GM19099 (cell line): ENCODE results near the gene RHBDL3.

Experiments
- POLR2A ChIP-seq: IDR thresholded peaks from 3 replicates; pipeline ENCODE4 v1.6.1; 2011; ENCODE audit warnings: low read depth; ENCODE audit not compliant: insufficient read length; ENCODE audit errors: extremely low read depth

RHBDL3 gene

DNA sequence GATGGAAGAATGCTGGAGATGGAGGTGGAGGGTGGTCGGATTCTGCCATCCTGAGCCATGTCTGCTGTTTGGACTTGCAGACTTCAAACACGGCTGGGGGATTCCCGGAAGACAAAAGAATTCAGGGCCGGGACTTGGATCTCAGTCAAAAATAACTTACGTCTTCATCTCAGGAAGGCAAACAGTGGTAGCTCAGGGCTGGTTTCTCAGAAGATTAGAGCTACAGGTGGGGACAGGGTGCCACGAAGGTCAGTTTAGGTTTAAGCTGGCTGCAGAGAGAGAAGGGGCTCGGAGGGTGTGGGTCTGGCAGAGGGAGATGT, 4.3 kb upstream of the RHBDL3 start:
- no peak for TF ChIP-seq POLR2A

DNA sequence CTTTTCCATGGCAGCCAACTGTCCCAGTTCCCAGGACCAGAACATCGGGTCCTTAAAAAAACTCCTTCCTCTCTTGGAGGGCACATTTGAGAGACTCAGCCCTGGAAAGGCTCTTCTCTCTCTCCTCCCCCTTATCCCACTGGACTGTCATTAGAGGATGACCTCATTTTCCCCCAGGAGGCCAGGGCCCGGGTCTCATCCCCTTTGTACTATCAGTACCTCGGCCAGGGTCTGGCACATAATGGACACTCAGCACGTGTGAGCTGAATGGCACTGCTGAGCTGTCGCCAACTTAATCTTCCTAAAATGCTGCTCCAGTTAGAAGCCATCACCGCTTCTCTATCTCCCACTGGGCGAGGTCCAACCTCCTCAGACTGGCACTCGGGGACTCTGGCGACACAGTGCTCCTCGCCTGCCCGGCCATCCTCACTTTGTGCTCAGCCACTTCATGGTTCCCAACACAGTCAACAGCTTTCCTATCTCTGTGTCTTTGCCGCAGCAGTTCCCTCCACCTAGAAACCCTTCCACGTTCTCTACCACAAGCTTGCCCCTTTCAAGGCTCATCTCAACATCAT, 3.6 kb upstream of the RHBDL3 start:
- TF ChIP-seq POLR2A = no peak

DNA sequence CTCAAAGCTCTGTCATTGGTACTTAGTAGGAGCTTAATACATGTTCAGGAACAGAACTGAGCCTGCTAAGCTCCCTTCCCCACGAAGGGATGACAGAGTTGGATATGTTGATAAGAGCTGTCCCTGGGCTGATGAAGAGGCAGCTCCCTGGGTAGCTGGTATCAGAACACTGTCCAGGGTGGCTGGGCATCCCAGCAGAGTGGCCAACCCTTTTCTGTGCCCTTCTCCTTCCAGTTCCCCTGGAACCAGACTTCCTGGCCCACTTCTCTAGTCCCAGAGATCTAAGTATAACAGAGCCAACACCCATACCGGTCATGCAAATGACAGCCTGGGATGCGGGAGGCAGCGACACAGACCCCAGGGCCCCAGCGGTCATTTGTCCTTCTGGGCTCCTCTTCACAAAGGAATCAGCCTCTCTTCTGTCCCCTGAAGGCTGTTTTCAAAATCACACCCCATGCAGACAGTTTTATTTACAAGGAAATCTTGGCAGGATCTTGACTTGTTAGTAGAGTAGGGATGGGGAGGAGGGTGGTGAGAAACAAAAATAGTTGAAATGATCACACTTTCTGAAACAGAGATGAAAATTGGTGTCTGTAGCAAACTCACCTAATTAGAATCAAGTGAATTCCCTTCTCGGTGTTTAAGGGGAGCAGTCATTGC, 1.4 kb upstream of the RHBDL3 start:
- TF ChIP-seq POLR2A = no peak

GRCh38 chr17:32264823-32265191, 825 bp upstream of the RHBDL3 start:
- TF ChIP-seq POLR2A = no peak

DNA sequence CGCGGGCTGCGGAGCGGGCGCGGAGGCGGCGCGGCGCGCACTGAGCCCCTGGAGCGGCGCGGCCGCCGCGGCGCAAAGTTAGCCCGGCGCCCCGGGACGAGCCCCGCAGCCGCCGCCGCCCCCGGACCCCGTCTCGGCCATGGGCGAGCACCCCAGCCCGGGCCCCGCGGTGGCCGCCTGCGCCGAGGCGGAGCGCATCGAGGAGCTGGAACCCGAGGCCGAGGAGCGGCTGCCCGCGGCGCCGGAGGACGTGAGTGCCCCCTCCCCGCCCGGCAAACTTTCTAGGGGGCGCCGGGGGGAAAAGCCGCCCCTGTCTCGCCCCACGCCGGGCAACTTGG, 388 bp downstream of the RHBDL3 start:
- no peak for TF ChIP-seq POLR2A

DNA sequence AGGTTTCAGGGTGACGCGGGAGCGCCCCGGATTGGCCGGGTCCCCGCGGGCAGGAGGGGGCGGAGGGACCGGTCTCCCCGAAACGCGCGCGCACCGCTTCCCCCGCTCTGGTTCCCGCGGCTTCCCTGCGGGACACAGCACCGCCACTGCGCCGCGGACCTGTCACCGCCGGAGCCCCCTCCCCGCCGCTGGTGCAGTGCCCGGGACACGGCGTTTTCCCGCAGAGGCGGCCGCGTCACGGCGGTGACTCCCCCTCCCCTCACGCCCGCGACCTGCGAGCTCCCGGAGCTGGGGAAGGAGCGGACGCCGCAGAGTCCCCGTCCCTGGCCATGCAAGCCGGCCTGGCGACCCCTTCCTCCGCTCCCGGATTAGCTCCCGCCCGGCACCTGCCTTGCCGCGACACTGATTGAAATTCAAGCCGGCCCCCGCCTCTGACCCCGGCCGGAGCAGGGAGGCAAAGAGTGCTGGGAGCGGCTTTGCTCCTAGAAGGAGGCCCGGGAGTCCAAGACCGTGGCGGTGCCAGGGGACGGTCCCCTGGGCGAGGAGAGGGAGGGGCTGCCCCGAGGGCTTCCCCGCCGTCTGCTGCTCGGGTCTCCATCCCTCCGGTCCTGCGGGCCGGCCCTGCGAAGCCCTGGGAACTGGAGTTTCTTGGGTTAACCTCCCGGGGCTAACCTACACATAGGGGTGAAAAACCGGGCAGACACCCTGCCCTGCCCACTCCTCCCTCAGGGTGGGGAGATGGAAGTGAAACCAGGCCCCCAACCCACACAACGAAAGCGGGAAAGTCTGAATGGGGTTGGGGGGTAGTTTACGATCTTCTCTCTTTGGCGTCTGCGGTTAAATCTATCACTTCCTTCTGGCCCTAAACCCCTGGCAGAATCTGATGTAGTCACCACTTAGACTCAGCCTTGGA, 1.0 kb downstream of the RHBDL3 start:
- TF ChIP-seq POLR2A = no peak

DNA sequence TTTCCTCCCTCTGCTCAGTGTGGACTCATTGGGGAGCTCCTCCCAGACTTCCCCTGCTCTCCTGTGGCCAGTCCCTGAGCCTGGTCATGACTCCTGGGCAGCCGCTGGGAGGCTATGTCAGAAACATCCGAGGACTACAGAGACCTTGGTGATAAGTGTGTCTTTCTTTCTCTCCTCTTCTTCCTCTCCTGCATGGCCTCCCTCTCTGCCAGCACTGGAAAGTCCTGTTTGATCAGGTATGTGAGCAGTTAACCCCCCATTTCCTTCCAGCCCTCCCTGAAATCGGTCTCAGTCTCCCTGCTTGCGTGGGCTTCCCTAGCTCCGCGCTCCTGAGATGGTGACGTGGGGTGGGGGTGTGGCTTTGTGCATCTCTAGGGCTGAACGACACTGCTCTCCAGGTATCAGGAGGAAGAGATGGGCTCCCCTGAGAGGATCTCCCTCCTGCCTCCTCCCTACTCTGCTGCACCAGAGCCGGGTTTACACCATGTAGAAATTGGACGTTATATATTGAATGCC, 2.1 kb downstream of the RHBDL3 start:
- TF ChIP-seq POLR2A = no peak

- TF ChIP-seq POLR2A = no peak
Measured at GRCh38 chr17:32268734-32269288, 3.2 kb downstream of the RHBDL3 start.

GRCh38 chr17:32269377-32269776, 3.7 kb downstream of the RHBDL3 start:
- TF ChIP-seq POLR2A = no peak

GRCh38 chr17:32271844-32272243, 6.2 kb downstream of the RHBDL3 start:
- TF ChIP-seq POLR2A = no peak

GRCh38 chr17:32274101-32274500, 8.5 kb downstream of the RHBDL3 start:
- no peak for TF ChIP-seq POLR2A

DNA sequence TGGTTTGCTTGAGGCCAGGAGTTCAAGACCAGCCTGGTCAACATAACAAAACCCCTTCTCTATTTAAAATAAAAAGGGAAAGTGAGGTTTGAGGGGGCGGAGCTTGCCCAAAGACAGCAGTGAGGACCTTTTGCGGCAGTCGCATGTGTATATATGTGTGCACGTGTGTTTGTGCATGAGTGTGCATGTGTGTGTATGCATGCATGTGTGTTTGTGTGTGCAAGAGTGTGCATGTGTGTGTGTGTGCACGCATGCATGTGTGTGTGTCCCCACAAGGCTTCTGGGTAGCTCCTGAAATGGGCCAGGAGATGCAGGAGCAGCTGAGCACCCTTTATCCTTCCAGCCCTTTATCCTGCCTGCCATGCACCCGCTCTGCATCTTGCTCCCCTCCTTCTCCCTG, 9.0 kb downstream of the RHBDL3 start:
- TF ChIP-seq POLR2A = no peak

- no peak for TF ChIP-seq POLR2A
Measured at GRCh38 chr17:32275060-32276042, 9.7 kb downstream of the RHBDL3 start.

- no peak for TF ChIP-seq POLR2A
Measured at GRCh38 chr17:32276171-32276601, 10.6 kb downstream of the RHBDL3 start.
